ENCODE measurements around the gene RPLP1.

- TF ChIP-seq TAF1 (IDR thresholded peaks at IDR 0.05; ENCODE audit: borderline replicate concordance, low read depth, low read length) (no peak), POLR2AphosphoS5 (IDR thresholded peaks at IDR 0.05; ENCODE audit: low read depth, low read length) (no peak)
Observed at GRCh38 chr15:69475769-69476358, 23.2 kb downstream of the RPLP1 start.
